K562 (cell line): ENCODE measurements around the gene PLK5. TPM values are rescaled to one million over a fixed set of nuclear protein-coding genes. Genes with fewer than 3 reads are reported as not detected.

Experiments
- ATAC-seq: fragments of 200-7000 bp; cut with Tn5 transposase; 3 replicates; pipeline ENCODE4 v1.9.1; 2020; ENCODE audit warnings: moderate library complexity
- BruUV-seq: library from RNA; stranded (reverse); fragments of 400-500 nt; replicated peaks from 2 replicates; lab custom pipeline; 2021; lab: Mats Ljungman, UMichigan
- CTCF ChIA-PET: fragments of 300-600 bp; formaldehyde crosslinking; extraction: SDS; loops from one replicate; lab custom pipeline; 2021; ENCODE audit warnings: low intra/inter-chr PET ratio; lab: Yijun Ruan, JAX
- POLR2A ChIA-PET: fragments of 300-600, 350-650 bp; sonication (Branson Sonifier 250); formaldehyde crosslinking; extraction: SDS; loops from one replicate; lab custom pipeline; 2021; ENCODE audit warnings: antibody characterized with exemption, inconsistent platforms; lab: Yijun Ruan, JAX
- DNase-seq, 4 experiments: peaks; one replicate each; pipeline versions ENCODE4 v3.0.0 to v3.0.0-alpha.2; 2011 to 2018; ENCODE audit warnings: low spot score in 3 of 4, mixed read lengths in 3 of 4; ENCODE audit errors: extremely low read depth in 1 of 4
- FAIRE-seq: peaks from 2 replicates; lab custom pipeline; 2011; peaks lifted over from hg19 to GRCh38; lab: Jason Lieb, UNC
- H2AFZ ChIP-seq: 2 replicates; pipeline ENCODE4 v1.6.0; 2011; ENCODE audit warnings: low read depth, low read length, control low read depth, inconsistent platforms
- H3K27ac ChIP-seq: fragments of 200-600 bp; 3 replicates; pipeline ENCODE4 v1.8.0; 2011; ENCODE audit warnings: low read depth, mild to moderate bottlenecking, control low read depth, inconsistent platforms, low read length, moderate library complexity, mixed read lengths; ENCODE audit errors: extremely low read depth
- H3K27me3 ChIP-seq, 2 experiments: fragments of 300-600 bp in 1 of 2; 2 replicates in 1 of 2; 3 replicates in 1 of 2; pipeline versions ENCODE4 v1.6.0 to v1.8.0; 2011; ENCODE audit warnings: inconsistent platforms in 2 of 2, low read length in 2 of 2, mild to moderate bottlenecking in 1 of 2, mixed read lengths in 1 of 2, moderate library complexity in 1 of 2; ENCODE audit not compliant: control insufficient read depth in 2 of 2, insufficient read depth in 2 of 2
- H3K36me3 ChIP-seq: fragments of 300-600 bp; 3 replicates; pipeline ENCODE4 v1.8.0; 2011; ENCODE audit warnings: mild to moderate bottlenecking, low read length, inconsistent platforms; ENCODE audit not compliant: control insufficient read depth, insufficient read depth
- H3K4me1 ChIP-seq, 2 experiments: fragments of 200-600 bp in 1 of 2; replicated peaks in 1 of 2; 2 replicates in 1 of 2; 3 replicates in 1 of 2; pipeline versions ENCODE4 v1.5.1 to v1.8.0; 2011; ENCODE audit warnings: inconsistent platforms in 2 of 2, low read length in 2 of 2, mild to moderate bottlenecking in 1 of 2, mixed read lengths in 1 of 2, moderate library complexity in 1 of 2; ENCODE audit not compliant: control insufficient read depth in 2 of 2, insufficient read depth in 2 of 2
- H3K4me2 ChIP-seq: 2 replicates; pipeline ENCODE4 v1.6.1; 2011; ENCODE audit warnings: low read length, control low read depth, inconsistent platforms, mixed read lengths; ENCODE audit not compliant: insufficient read depth
- H3K4me3 ChIP-seq: fragments of 200-600 bp; sonication (generic), shearing (Covaris generic); 2 replicates; pipeline ENCODE4 v1.5.1; 2016; ENCODE audit warnings: control low read depth, inconsistent platforms
- H3K79me2 ChIP-seq: fragments of 200-600 bp; 3 replicates; pipeline ENCODE4 v1.8.0; 2011; ENCODE audit warnings: low read length, inconsistent platforms; ENCODE audit not compliant: control insufficient read depth, insufficient read depth
- H3K9ac ChIP-seq, 2 experiments: 2 replicates each; pipeline versions ENCODE4 v1.6.0 to v1.6.1; 2011; ENCODE audit warnings: low read depth in 2 of 2, low read length in 2 of 2, control low read depth in 1 of 2, inconsistent platforms in 1 of 2, mild to moderate bottlenecking in 1 of 2, mixed read lengths in 1 of 2; ENCODE audit not compliant: insufficient read depth in 1 of 2
- H3K9me1 ChIP-seq: one replicate; pipeline ENCODE4 v1.6.0; 2011; ENCODE audit warnings: inconsistent platforms, mild to moderate bottlenecking, low read length, moderate library complexity; ENCODE audit not compliant: control insufficient read depth, insufficient read depth
- H3K9me3 ChIP-seq: replicated peaks from 2 replicates; pipeline ENCODE4 v1.5.1; 2011; ENCODE audit warnings: low read depth, low read length, inconsistent platforms; ENCODE audit not compliant: control insufficient read depth, insufficient read depth
- H4K20me1 ChIP-seq: replicated peaks from 2 replicates; pipeline ENCODE4 v1.6.1; 2011; ENCODE audit warnings: low read length, inconsistent platforms, mixed read lengths; ENCODE audit not compliant: control insufficient read depth, insufficient read depth
- BCL6 ChIP-seq: fragments of 250-450 bp; sonication (Bioruptor Pico); IDR thresholded peaks from 2 replicates; pipeline ENCODE4 v1.4.0; 2020
- CCNT2 ChIP-seq: IDR thresholded peaks from 2 replicates; pipeline ENCODE4 v1.6.1; 2011; ENCODE audit warnings: borderline replicate concordance, low read depth, mild to moderate bottlenecking, moderate library complexity, mixed read lengths, low read length; ENCODE audit not compliant: insufficient read length; ENCODE audit errors: extremely low read depth
- ELF4 ChIP-seq: fragments of 450-650 bp; formaldehyde crosslinking; IDR thresholded peaks from 2 replicates; pipeline ENCODE4 v1.4.0; 2022; ENCODE audit warnings: missing genetic modification characterization
- ESRRB ChIP-seq: fragments of 250-450 bp; sonication (Bioruptor Pico); IDR thresholded peaks from 2 replicates; pipeline ENCODE4 v1.5.0; 2020; ENCODE audit warnings: mild to moderate bottlenecking, moderate library complexity, borderline replicate concordance
- GTF2E2 ChIP-seq: fragments of 200-800 bp; sonication (Bioruptor generic); IDR thresholded peaks from 2 replicates; pipeline ENCODE4 v1.6.1; 2016; ENCODE audit warnings: missing genetic modification characterization, missing compliant biosample characterization
- GTF2F1 ChIP-seq: IDR thresholded peaks from 2 replicates; pipeline ENCODE4 v1.6.1; 2011; ENCODE audit warnings: low read depth, low read length, improper control_type of control experiment
- KDM1A ChIP-seq, 2 experiments: fragments of 450-650 bp; IDR thresholded peaks; 2 replicates each; pipeline ENCODE4 v1.6.1; 2016; ENCODE audit warnings: mild to moderate bottlenecking in 2 of 2
- MCM3 ChIP-seq: fragments of 450-650 bp; IDR thresholded peaks from 2 replicates; pipeline ENCODE4 v1.6.1; 2016
- MIER1 ChIP-seq: fragments of 450-650 bp; IDR thresholded peaks from 2 replicates; pipeline ENCODE4 v1.6.1; 2016; ENCODE audit warnings: antibody characterized with exemption, mild to moderate bottlenecking, low read depth
- NCOA1 ChIP-seq: fragments of 450-650 bp; IDR thresholded peaks from 2 replicates; pipeline ENCODE4 v1.6.1; 2016; ENCODE audit warnings: low read depth
- XRCC3 ChIP-seq: fragments of 450-650 bp; IDR thresholded peaks from 2 replicates; pipeline ENCODE4 v1.6.1; 2017; ENCODE audit warnings: mild to moderate bottlenecking, moderate library complexity
- ZFX ChIP-seq: sonication (generic); formaldehyde crosslinking; IDR thresholded peaks from 2 replicates; pipeline ENCODE4 v1.8.0; 2022; ENCODE audit warnings: mild to moderate bottlenecking, missing genetic modification reagents, moderate library complexity
- ZNF197 ChIP-seq: fragments of 200-800 bp; sonication (Bioruptor generic); IDR thresholded peaks from 2 replicates; pipeline ENCODE4 v1.6.1; 2016; ENCODE audit warnings: low read depth, missing genetic modification characterization, missing compliant biosample characterization
- ZNF347 ChIP-seq: fragments of 450-650 bp; formaldehyde crosslinking; IDR thresholded peaks from 2 replicates; pipeline ENCODE4 v1.4.0; 2020; ENCODE audit warnings: low read depth, mild to moderate bottlenecking, moderate library complexity
- ZNF75A ChIP-seq: fragments of 450-650 bp; formaldehyde crosslinking; IDR thresholded peaks from 2 replicates; pipeline ENCODE4 v1.4.0; 2020; ENCODE audit warnings: mild to moderate bottlenecking
- ZNF780A ChIP-seq: fragments of 250-450 bp; sonication (Bioruptor Pico); IDR thresholded peaks from 2 replicates; pipeline ENCODE4 v1.5.0; 2021; ENCODE audit warnings: mild to moderate bottlenecking
- WGBS: fragments of 100-300 bp; shearing (Covaris generic); methylation state at CpG from one replicate; pipeline ENCODE4 v1.1.6; 2016; ENCODE audit warnings: low coverage, mixed read lengths; ENCODE audit not compliant: insufficient coverage; ENCODE audit errors: missing lambda C conversion rate; 5-methylcytosine and 5-hydroxymethylcytosine counted together
- in situ Hi-C: fragments of 300-500 bp; cut with MboI; formaldehyde crosslinking; loops from 4 replicates; pipeline ENCODE4 v1.15.0; 2018; ENCODE audit warnings: inconsistent platforms, mixed read lengths
- intact Hi-C: fragments of 100-400 bp; cut with micrococcal nuclease; formaldehyde crosslinking; loops from 2 replicates; pipeline ENCODE4 v1.14.2; 2022
- polyA plus RNA-seq, 8 experiments: library from polyadenylated mRNA; depleted of rRNA in 4 of 8; stranded (reverse) in 5 of 8; unstranded in 3 of 8; fragments of >200 nt; fragmentation: Nextera tagmentation in 2 of 8; fragmentation: Illumina TruSeq in 1 of 8; extraction: Ambion mirVana in 2 of 8; extraction: Trizol in 1 of 8; gene quantifications; 2 replicates each; pipeline versions ENCODE4 v1.2.1 to v1.2.3, GENCODE V29; 2011 to 2014; ENCODE audit warnings: inconsistent platforms in 1 of 8, missing spikeins in 1 of 8
- total RNA-seq, 7 experiments: library from RNA; depleted of rRNA in 6 of 7; stranded (reverse); fragments of >200 nt in 6 of 7; fragmentation: Illumina TruSeq in 2 of 7; extraction: Trizol in 2 of 7; gene quantifications; 2 replicates each; pipeline versions ENCODE4 v1.2.1 to v1.2.3, GENCODE V29; 2011 to 2021; ENCODE audit warnings: low replicate concordance in 1 of 7
- TF ChIP-seq, protein P1 (sequence below): fragments of 450-650 bp; formaldehyde crosslinking; IDR thresholded peaks from 2 replicates; pipeline ENCODE4 v1.4.0; 2020; ENCODE audit warnings: mild to moderate bottlenecking, moderate library complexity
- TF ChIP-seq, protein P2 (sequence below): sonication (generic); formaldehyde crosslinking; IDR thresholded peaks from 2 replicates; pipeline ENCODE4 v1.8.0; 2022; ENCODE audit warnings: mild to moderate bottlenecking, low read depth, missing genetic modification reagents
- TF ChIP-seq, protein P3 (sequence below): fragments of 250-450 bp; sonication (Bioruptor Pico); IDR thresholded peaks from 2 replicates; pipeline ENCODE4 v1.5.0; 2021

PLK5 gene
- total and polyA plus RNA-seq, 9 of the 15 experiments (the other 6 are each of a cell fraction or from before 2014, with no cell fraction given), result 0.04 to 0.23 (median 0.11) TPM; not detected in 5

DNA sequence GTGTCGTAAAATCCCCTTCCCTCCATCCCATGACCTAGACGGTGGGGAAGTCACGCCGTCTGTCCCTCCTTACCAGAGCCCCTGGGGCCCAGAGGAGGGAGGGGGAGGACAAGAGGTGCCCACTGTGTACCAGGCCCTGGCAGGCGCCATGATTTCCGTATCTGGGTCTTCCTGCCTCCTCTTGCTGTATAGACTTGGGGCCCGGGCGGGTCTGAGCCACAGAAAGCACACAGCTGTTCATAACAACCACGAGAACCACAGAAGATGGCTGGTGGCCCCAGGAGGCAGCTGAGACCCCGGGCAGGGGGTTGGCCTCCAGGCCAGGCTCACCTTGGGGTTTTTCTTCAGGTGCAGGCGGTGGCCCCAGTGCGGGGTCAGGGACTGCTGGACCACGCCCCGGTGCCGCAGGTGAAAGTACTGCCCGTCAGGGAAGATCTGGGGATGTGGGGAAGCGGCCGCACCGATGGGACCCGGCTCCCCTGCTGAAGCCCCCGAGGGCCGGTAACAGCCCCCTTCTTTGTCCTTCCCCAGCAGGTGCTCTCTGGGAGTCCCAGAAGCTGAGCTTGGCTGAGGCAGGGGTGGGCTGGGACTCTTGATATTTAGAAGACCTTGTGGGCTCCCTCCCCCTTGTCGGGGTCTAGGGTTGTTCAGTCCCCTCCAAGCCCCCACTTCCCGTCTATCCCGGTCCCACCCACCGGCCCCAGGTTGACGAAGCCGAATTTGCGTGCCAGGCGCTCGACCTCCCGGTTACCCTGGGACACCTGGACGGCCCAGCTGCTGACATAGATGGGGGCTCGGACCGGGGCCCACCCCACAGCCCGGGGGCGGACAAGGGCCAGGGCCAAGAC is 34.2 kb upstream of the PLK5 start:
- POLR2A ChIA-PET, result no interaction called here
- H4K20me1 ChIP-seq, result peaks cover 6% of the 10 kb centered on the region; the same call in 1 of the 2 replicates
- H3K36me3 ChIP-seq, result no peaks in the 10 kb centered on the region
- H3K9me1 ChIP-seq, result no peaks in the 10 kb centered on the region
- 43% methylated on average over 21 of the region's 37 CpGs for WGBS
- ATAC-seq, result no peak
- H3K4me1 ChIP-seq, result peaks cover 26 to 74% of the 10 kb centered on the region in 2 experiments
- H3K4me3 ChIP-seq, result peak overlapping the region; percentile 59
- no peaks in the 10 kb centered on the region for H3K9me3 ChIP-seq
- peak in 1 of 4 experiments; percentile 38 for DNase-seq
- peak overlapping the region; percentile 100 for H2AFZ ChIP-seq
- CTCF ChIA-PET, result no interaction called here
- no peaks in the 10 kb centered on the region for H3K27me3 ChIP-seq
- peak overlapping the region; percentile 83 to 95 for H3K9ac ChIP-seq
- H3K4me2 ChIP-seq, result peak overlapping the region; percentile 96
- no peak for FAIRE-seq
- H3K79me2 ChIP-seq, result peaks cover 27% of the 10 kb centered on the region
- intact Hi-C loops (no loop called here), in situ Hi-C loops (no loop called here)
- BruUV-seq, result TSS peak; percentile 83
- peak overlapping the region; percentile 94 for H3K27ac ChIP-seq
- no peak for TF ChIP-seq ELF4 (CRISPR knock-in tag)
- TF ChIP-seq ZNF75A (CRISPR knock-in tag), result no peak
- TF ChIP-seq ZNF780A (CRISPR knock-in tag), result no peak
- no peak for TF ChIP-seq ZNF197 (CRISPR knock-in tag)
- TF ChIP-seq ZFX (CRISPR knock-in tag), result peak; percentile 93
- TF ChIP-seq, protein P1, sequence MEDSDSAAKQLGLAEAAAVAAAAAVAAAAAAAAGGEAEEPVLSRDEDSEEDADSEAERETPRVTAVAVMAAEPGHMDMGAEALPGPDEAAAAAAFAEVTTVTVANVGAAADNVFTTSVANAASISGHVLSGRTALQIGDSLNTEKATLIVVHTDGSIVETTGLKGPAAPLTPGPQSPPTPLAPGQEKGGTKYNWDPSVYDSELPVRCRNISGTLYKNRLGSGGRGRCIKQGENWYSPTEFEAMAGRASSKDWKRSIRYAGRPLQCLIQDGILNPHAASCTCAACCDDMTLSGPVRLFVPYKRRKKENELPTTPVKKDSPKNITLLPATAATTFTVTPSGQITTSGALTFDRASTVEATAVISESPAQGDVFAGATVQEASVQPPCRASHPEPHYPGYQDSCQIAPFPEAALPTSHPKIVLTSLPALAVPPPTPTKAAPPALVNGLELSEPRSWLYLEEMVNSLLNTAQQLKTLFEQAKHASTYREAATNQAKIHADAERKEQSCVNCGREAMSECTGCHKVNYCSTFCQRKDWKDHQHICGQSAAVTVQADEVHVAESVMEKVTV (CRISPR knock-in tag), result no peak
- TF ChIP-seq KDM1A (IDR thresholded peaks at IDR 0.05), result no peak
- no peak for TF ChIP-seq CCNT2
- no peak for TF ChIP-seq NCOA1
- TF ChIP-seq ESRRB (CRISPR knock-in tag), result no peak
- no peak for TF ChIP-seq MCM3
- TF ChIP-seq, protein P2, sequence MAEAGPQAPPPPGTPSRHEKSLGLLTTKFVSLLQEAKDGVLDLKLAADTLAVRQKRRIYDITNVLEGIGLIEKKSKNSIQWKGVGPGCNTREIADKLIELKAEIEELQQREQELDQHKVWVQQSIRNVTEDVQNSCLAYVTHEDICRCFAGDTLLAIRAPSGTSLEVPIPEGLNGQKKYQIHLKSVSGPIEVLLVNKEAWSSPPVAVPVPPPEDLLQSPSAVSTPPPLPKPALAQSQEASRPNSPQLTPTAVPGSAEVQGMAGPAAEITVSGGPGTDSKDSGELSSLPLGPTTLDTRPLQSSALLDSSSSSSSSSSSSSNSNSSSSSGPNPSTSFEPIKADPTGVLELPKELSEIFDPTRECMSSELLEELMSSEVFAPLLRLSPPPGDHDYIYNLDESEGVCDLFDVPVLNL, result 0 out of 2 replicates have a peak, but pooled peaks have one; percentile 60
- TF ChIP-seq MIER1, result no peak
- TF ChIP-seq GTF2E2 (tag), result no peak
- TF ChIP-seq XRCC3, result no peak
- TF ChIP-seq, protein P3, sequence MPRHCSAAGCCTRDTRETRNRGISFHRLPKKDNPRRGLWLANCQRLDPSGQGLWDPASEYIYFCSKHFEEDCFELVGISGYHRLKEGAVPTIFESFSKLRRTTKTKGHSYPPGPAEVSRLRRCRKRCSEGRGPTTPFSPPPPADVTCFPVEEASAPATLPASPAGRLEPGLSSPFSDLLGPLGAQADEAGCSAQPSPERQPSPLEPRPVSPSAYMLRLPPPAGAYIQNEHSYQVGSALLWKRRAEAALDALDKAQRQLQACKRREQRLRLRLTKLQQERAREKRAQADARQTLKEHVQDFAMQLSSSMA (CRISPR knock-in tag), result no peak
- TF ChIP-seq BCL6 (CRISPR knock-in tag), result no peak
- no peak for TF ChIP-seq GTF2F1
- TF ChIP-seq ZNF347 (CRISPR knock-in tag), result no peak
